Jurkat, Clone E6-1 (cell line): ENCODE data around the gene AP1B1.

Experiments used
- DNase-seq: peaks from one replicate; pipeline ENCODE4 v3.0.0-alpha.2; 2011; ENCODE audit warnings: low read depth, low spot score
- H3K4me3 ChIP-seq: 2 replicates; pipeline ENCODE4 v1.5.1; 2011; ENCODE audit warnings: mild to moderate bottlenecking, low read length, control low read depth, moderate library complexity

The AP1B1 gene

GRCh38 chr22:29308148-29308790 lies 80.1 kb downstream of the AP1B1 start:
- no peak for DNase-seq
- H3K4me3 ChIP-seq, result peak overlapping the region; percentile 78

GRCh38 chr22:29307596-29308147 lies 80.7 kb downstream of the AP1B1 start:
- H3K4me3 ChIP-seq, result peak overlapping the region; percentile 78
- DNase-seq, result no peak

- peak overlapping the region; percentile 78 for H3K4me3 ChIP-seq
- peak; percentile 44 for DNase-seq
Observed at GRCh38 chr22:29306835-29307595, 81.4 kb downstream of the AP1B1 start.

GRCh38 chr22:29306175-29306834 lies 82.1 kb downstream of the AP1B1 start, which contains the start of gene GAS2L1:
TSS of gene GAS2L1 (plus strand) at chr22:29306650. CDS start at chr22:29308106, 1,456 bp downstream.
- peak within 1 kb of the TSS; percentile 78 for H3K4me3 ChIP-seq
- DNase-seq, result peak; percentile 51

- no peak for DNase-seq
- peak overlapping the region; percentile 78 for H3K4me3 ChIP-seq
Observed at GRCh38 chr22:29305836-29306174, 82.6 kb downstream of the AP1B1 start.

- DNase-seq, result no peak
- no peak overlapping the region for H3K4me3 ChIP-seq
Observed at GRCh38 chr22:29302681-29303465, 85.5 kb downstream of the AP1B1 start.

- H3K4me3 ChIP-seq, result no peak overlapping the region
- DNase-seq, result no peak
Observed at GRCh38 chr22:29302402-29302680, 86.0 kb downstream of the AP1B1 start.

- no peak for DNase-seq
- no peak overlapping the region for H3K4me3 ChIP-seq
Observed at GRCh38 chr22:29301716-29302401, 86.5 kb downstream of the AP1B1 start.

GRCh38 chr22:29300807-29301601 lies 87.4 kb downstream of the AP1B1 start:
- no peak for DNase-seq
- no peak overlapping the region for H3K4me3 ChIP-seq

GRCh38 chr22:29300467-29300806 lies 87.9 kb downstream of the AP1B1 start:
- DNase-seq, result no peak
- no peak overlapping the region for H3K4me3 ChIP-seq

GRCh38 chr22:29299136-29299900 lies 89.1 kb downstream of the AP1B1 start:
- no peak for DNase-seq
- no peak overlapping the region for H3K4me3 ChIP-seq

GRCh38 chr22:29298641-29299040 lies 89.7 kb downstream of the AP1B1 start:
- DNase-seq, result no peak

GRCh38 chr22:29292379-29292778 lies 96.0 kb downstream of the AP1B1 start:
- no peak for DNase-seq
- H3K4me3 ChIP-seq, result no peak overlapping the region

More at GRCh38 chr22:29298641-29299040, 89.7 kb downstream of the AP1B1 start:
- H3K4me3 ChIP-seq, result no peak overlapping the region

GRCh38 chr22:29291215-29291614 lies 97.2 kb downstream of the AP1B1 start:
- no peak for DNase-seq
- H3K4me3 ChIP-seq, result no peak overlapping the region

- no peak overlapping the region for H3K4me3 ChIP-seq
- no peak for DNase-seq
Observed at GRCh38 chr22:29290061-29290460, 98.3 kb downstream of the AP1B1 start.

- H3K4me3 ChIP-seq, result no peak overlapping the region
- no peak for DNase-seq
Observed at GRCh38 chr22:29288837-29289236, 99.5 kb downstream of the AP1B1 start.

GRCh38 chr22:29284196-29284595 lies 104.2 kb downstream of the AP1B1 start:
- H3K4me3 ChIP-seq, result no peak overlapping the region
- DNase-seq, result no peak

- H3K4me3 ChIP-seq, result no peak overlapping the region
- no peak for DNase-seq
Observed at GRCh38 chr22:29277927-29278326, 110.4 kb downstream of the AP1B1 start.
